Body of pancreas (tissue), 4 donors: Measurements from ENCODE around the gene ANO2. TPM values are rescaled to one million over a fixed set of nuclear protein-coding genes. Genes with fewer than 3 reads are reported as not detected.
"Not testable (repeated sequence)": the region's sequence is repeated elsewhere in the genome, so short reads cannot be mapped to it uniquely, and the experiment has no call there.

Experiments used
- ATAC-seq: fragments of 150-250 bp; one replicate; pipeline ENCODE4 v1.9.1; 2016
- DNase-seq, 4 donors: peaks; one replicate each; pipeline ENCODE4 v3.0.0-alpha.2; 2019
- H3K27ac ChIP-seq, 4 donors: fragments of 200-600 bp; sonication (generic); 1 replicate in 3 of 4; 2 replicates in 1 of 4; pipeline versions ENCODE4 v1.5.1 to v1.6.1; 2016 to 2019; ENCODE audit warnings: mild to moderate bottlenecking in 1 of 4, mixed read lengths in 1 of 4, moderate library complexity in 1 of 4
- H3K27me3 ChIP-seq, 2 donors: fragments of 200-600 bp; sonication (generic); one replicate each; pipeline ENCODE4 v1.6.0; 2016; ENCODE audit warnings: mild to moderate bottlenecking in 1 of 2
- H3K36me3 ChIP-seq, 2 donors: fragments of 200-600 bp; sonication (generic); replicated peaks in 1 of 2; 2 replicates each; pipeline ENCODE4 v1.5.1; 2016; ENCODE audit warnings: low read depth in 2 of 2; ENCODE audit not compliant: insufficient read depth in 1 of 2
- H3K4me1 ChIP-seq: fragments of 200-600 bp; sonication (generic); one replicate; pipeline ENCODE4 v1.6.0; 2016
- H3K4me3 ChIP-seq, 2 donors: fragments of 200-600 bp; sonication (generic); 1 replicate in 1 of 2; 2 replicates in 1 of 2; pipeline ENCODE4 v1.5.1; 2016 to 2019
- H3K9me3 ChIP-seq, 3 donors: fragments of 200-600 bp; sonication (generic); 1 replicate in 2 of 3; 2 replicates in 1 of 3; pipeline ENCODE4 v1.5.1; 2016
- POLR2A ChIP-seq, 3 donors: fragments of 450-650 bp; IDR thresholded peaks; one replicate each; pipeline ENCODE4 v1.6.1; 2016; ENCODE audit warnings: antibody characterized with exemption in 3 of 3, mild to moderate bottlenecking in 2 of 3
- WGBS, 2 donors: methylation state at CpG; one replicate each; pipeline ENCODE4 v1.1.5; 2017; 5-methylcytosine and 5-hydroxymethylcytosine counted together
- intact Hi-C: fragments of 100-400 bp; cut with DNase I; formaldehyde crosslinking; loops from one replicate; pipeline ENCODE4 v1.15.1; 2023
- total RNA-seq, 2 donors: library from RNA; depleted of rRNA; stranded (reverse); fragments of >200 nt; gene quantifications; one replicate each; pipeline ENCODE4 v1.1.0, GENCODE V29; 2016
- TF ChIP-seq, protein P1 (sequence below), 7 experiments: fragments of 450-650 bp in 4 of 7; fragments of 200-600 bp in 3 of 7; sonication (generic) in 3 of 7; IDR thresholded peaks; one replicate each; pipeline ENCODE4 v1.5.1; 2016 to 2019; ENCODE audit warnings: antibody characterized with exemption in 7 of 7

ANO2 gene
- total RNA-seq, 2 donors from 2014 or later, result 2.1 to 4.3 TPM

DNA sequence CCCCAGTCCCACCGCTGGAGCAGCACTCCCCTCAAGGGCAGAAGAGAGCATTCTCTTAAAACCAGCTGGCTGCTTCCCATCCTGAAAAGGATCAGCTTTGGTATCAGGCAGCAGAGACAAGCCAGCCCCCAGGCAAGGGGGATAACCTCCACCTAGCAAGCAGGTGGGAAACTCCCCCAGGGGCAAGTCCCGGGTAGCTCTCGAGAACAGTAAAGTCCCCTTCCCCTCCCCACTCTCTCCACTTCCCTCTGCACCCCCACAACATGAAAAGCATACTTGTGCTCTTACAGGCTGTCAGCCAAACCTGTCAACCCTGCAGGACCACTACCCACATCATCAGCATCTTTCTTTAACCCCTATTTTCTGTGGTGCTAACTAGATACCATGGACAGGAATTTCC, 259.1 kb downstream of the ANO2 start:
- H3K27me3 ChIP-seq, result no peaks in the 10 kb centered on the region
- intact Hi-C loops, result no loop called here
- no peak overlapping the region for H3K4me3 ChIP-seq
- H3K9me3 ChIP-seq, result no peaks in the 10 kb centered on the region
- no peak for DNase-seq
- no peak for TF ChIP-seq POLR2A (IDR thresholded peaks at IDR 0.05)
- TF ChIP-seq, protein P1, sequence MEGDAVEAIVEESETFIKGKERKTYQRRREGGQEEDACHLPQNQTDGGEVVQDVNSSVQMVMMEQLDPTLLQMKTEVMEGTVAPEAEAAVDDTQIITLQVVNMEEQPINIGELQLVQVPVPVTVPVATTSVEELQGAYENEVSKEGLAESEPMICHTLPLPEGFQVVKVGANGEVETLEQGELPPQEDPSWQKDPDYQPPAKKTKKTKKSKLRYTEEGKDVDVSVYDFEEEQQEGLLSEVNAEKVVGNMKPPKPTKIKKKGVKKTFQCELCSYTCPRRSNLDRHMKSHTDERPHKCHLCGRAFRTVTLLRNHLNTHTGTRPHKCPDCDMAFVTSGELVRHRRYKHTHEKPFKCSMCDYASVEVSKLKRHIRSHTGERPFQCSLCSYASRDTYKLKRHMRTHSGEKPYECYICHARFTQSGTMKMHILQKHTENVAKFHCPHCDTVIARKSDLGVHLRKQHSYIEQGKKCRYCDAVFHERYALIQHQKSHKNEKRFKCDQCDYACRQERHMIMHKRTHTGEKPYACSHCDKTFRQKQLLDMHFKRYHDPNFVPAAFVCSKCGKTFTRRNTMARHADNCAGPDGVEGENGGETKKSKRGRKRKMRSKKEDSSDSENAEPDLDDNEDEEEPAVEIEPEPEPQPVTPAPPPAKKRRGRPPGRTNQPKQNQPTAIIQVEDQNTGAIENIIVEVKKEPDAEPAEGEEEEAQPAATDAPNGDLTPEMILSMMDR (IDR thresholded peaks at IDR 0.05), result no peak
- no peaks in the 10 kb centered on the region for H3K4me1 ChIP-seq
- H3K36me3 ChIP-seq, result no peaks in the 10 kb centered on the region
- no peak overlapping the region for H3K27ac ChIP-seq
- WGBS, 2 donors, result 27 to 38% methylated on average over 3 of the region's 3 CpGs
- ATAC-seq, result no peak

DNA sequence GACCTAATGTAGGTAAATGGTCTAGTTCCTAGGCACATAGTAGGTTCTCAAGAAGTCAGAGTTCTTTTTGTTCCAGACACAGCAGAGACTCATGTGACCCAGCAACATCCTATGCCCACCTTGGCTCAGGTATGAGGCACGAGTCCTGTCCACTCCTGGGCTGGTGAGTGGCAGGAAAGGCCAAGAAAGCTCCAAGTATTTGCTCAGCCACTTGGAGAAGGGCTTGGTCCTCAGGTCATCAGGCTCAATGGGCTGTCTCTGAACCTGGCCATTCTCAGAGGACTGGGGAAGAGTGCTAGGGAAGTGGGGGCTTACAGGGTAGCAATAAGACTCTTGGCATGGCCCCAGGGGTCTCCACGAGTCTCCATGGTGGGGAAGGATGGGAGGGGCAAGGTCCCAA, 260.1 kb downstream of the ANO2 start:
- WGBS, 2 donors, result 47 to 55% methylated on average over 2 of the region's 2 CpGs
- Histone ChIP-seq H3K9me3 (no peaks in the 10 kb centered on the region), H3K27me3 (peaks cover 0 to 4% of the 10 kb centered on the region in 2 donors), H3K4me1 (no peaks in the 10 kb centered on the region), H3K4me3 (no peak overlapping the region), H3K27ac (no peak overlapping the region), H3K36me3 (no peaks in the 10 kb centered on the region)
- ATAC-seq (no peak), DNase-seq (no peak)
- TF ChIP-seq, protein P1 (IDR thresholded peaks at IDR 0.05), result no peak
- no peak for TF ChIP-seq POLR2A (IDR thresholded peaks at IDR 0.05)
- intact Hi-C loops, result no loop called here

DNA sequence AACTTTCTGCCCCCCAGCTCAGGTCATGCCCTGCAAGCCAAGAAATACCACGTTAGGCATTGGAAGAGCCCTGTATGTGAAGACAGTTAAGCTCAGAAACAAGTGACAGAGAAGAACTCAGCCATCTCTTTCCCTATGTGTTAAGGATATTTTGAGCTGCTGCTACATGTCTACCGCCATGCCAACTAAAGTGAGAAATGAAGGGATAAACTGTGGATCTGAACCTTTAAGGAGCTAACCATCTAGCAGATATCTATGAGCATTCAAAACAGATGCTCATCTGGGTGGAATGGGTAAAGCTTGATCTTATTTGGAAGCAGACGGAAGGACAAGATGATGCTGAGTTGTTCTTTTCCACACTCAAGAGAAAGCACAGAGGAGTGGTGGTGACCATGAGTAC, 262.5 kb downstream of the ANO2 start:
- no peak overlapping the region for H3K4me3 ChIP-seq
- no peaks in the 10 kb centered on the region for H3K4me1 ChIP-seq
- TF ChIP-seq POLR2A (IDR thresholded peaks at IDR 0.05), result no peak
- TF ChIP-seq, protein P1 (IDR thresholded peaks at IDR 0.05), result no peak
- WGBS, 2 donors, result 68 to 71% methylated on average over 3 of the region's 3 CpGs
- intact Hi-C loops, result no loop called here
- ATAC-seq, result no peak
- no peaks in the 10 kb centered on the region for H3K36me3 ChIP-seq
- no peaks in the 10 kb centered on the region for H3K9me3 ChIP-seq
- H3K27me3 ChIP-seq, result peaks cover 0 to 4% of the 10 kb centered on the region in 2 donors
- H3K27ac ChIP-seq, result no peak overlapping the region
- no peak for DNase-seq

DNA sequence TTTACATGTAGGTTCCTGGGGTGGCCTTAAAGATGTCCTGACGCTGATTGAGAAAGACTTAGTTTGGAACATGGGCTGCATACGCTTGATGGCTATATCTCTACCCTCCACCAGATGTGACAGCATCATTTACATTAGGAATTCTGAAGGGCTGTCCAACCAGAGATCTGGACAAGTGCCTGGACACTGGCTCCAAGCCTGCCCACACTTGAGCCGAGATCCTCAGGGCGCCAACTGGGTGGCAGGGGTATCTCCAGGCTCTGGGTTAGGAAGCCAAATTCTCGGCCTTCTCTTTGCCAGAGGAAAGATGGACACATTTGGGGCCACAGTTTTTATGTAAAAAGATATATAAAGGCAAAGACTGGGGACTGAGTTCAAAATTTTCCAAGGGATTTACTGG, 266.9 kb downstream of the ANO2 start:
- no peaks in the 10 kb centered on the region for H3K36me3 ChIP-seq
- H3K27me3 ChIP-seq, result peaks cover 0 to 4% of the 10 kb centered on the region in 2 donors
- no peak for TF ChIP-seq POLR2A (IDR thresholded peaks at IDR 0.05)
- TF ChIP-seq, protein P1 (IDR thresholded peaks at IDR 0.05), result no peak
- no peaks in the 10 kb centered on the region for H3K9me3 ChIP-seq
- DNase-seq (no peak), ATAC-seq (no peak)
- intact Hi-C loops, result no loop called here
- no peak overlapping the region for H3K27ac ChIP-seq
- H3K4me3 ChIP-seq, result no peak overlapping the region
- no peaks in the 10 kb centered on the region for H3K4me1 ChIP-seq
- WGBS, 2 donors, result 51 to 73% methylated on average over 4 to 5 of the region's 5 CpGs

DNA sequence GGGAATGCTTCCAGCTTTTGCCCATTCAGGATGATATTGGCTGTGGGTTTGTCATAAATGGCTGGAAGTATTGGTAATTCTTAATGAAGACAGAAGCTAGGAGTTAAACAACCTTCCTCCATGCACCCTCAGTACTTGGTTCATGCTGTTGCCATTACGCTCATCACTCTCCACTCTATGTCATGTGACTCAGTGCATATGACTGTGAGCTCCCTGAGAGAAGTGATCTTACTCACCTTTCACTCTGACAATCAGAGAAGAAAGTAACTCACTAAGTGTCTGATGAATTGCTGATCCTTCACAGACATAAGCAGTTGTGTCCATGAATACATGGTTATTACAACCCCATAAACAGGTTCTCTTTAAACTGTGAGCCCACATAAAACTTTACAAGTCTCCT, 275.4 kb downstream of the ANO2 start:
- DNase-seq, H3K9me3 ChIP-seq, H3K27me3 ChIP-seq, intact Hi-C loops, ATAC-seq, H3K36me3 ChIP-seq, H3K4me1 ChIP-seq, H3K27ac ChIP-seq, H3K4me3 ChIP-seq: not testable (repeated sequence)
- WGBS, 2 donors, result 63 to 78% methylated on average over 1 of the region's 1 CpG
